Measurements from ENCODE around the gene FADS1.

DNA sequence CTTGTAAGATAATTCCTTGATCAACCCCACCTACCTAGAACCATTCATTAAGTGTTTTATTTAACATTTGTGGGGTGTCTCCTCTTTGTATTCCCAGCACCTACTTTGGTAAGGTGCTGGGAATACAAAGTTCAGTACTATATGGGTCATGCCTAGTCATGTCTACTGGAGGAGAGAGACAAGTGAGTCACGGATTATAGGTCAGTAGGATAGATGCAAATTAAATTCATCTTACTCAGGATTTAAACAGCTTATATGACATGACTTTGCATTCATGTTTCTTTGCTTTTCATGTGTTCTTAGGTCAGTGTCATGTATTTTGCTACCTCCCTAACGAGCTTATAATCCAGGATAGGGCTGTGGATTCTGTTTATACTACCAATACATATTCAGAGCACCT lies 3.4 kb upstream of the FADS1 start:
- TF ChIP-seq, protein P1, sequence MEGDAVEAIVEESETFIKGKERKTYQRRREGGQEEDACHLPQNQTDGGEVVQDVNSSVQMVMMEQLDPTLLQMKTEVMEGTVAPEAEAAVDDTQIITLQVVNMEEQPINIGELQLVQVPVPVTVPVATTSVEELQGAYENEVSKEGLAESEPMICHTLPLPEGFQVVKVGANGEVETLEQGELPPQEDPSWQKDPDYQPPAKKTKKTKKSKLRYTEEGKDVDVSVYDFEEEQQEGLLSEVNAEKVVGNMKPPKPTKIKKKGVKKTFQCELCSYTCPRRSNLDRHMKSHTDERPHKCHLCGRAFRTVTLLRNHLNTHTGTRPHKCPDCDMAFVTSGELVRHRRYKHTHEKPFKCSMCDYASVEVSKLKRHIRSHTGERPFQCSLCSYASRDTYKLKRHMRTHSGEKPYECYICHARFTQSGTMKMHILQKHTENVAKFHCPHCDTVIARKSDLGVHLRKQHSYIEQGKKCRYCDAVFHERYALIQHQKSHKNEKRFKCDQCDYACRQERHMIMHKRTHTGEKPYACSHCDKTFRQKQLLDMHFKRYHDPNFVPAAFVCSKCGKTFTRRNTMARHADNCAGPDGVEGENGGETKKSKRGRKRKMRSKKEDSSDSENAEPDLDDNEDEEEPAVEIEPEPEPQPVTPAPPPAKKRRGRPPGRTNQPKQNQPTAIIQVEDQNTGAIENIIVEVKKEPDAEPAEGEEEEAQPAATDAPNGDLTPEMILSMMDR (conservative IDR thresholded peaks at IDR 0.05) = no peak
- TF ChIP-seq EZH2 (IDR thresholded peaks at IDR 0.05; ENCODE audit: low read depth) = no peak

All from PC-9 (cell line).